ENCODE results near the gene CCDC28B.

The CCDC28B gene

GRCh38 chr1:32220746-32221580, 20.6 kb downstream of the CCDC28B start:
- in situ Hi-C loops (cut with HindIII; ENCODE audit: low sequenced_read_pairs): no loop called here

GRCh38 chr1:32221581-32221979, 21.2 kb downstream of the CCDC28B start:
- in situ Hi-C loops (cut with HindIII; ENCODE audit: low sequenced_read_pairs): no loop called here

GRCh38 chr1:32221980-32222755, 21.8 kb downstream of the CCDC28B start, which contains the start of the genes EIF3I and TMEM234:
TSS of gene EIF3I (plus strand) at chr1:32222407. CDS start at chr1:32222442, 35 bp downstream.
TSS of gene TMEM234 (minus strand) at chr1:32222353. CDS start at chr1:32222322, 31 bp downstream.
- in situ Hi-C loops (cut with HindIII; ENCODE audit: low sequenced_read_pairs): no loop called here

GRCh38 chr1:32223683-32224082, 23.3 kb downstream of the CCDC28B start:
- in situ Hi-C loops (cut with HindIII; ENCODE audit: low sequenced_read_pairs): no loop called here

GRCh38 chr1:32224285-32224684, 23.9 kb downstream of the CCDC28B start:
- in situ Hi-C loops (cut with HindIII; ENCODE audit: low sequenced_read_pairs): no loop called here

GRCh38 chr1:32228771-32229170, 28.4 kb downstream of the CCDC28B start:
- in situ Hi-C loops (cut with HindIII; ENCODE audit: low sequenced_read_pairs): no loop called here

- in situ Hi-C loops (cut with HindIII; ENCODE audit: low sequenced_read_pairs): no loop called here
These were observed 31.5 kb downstream of the CCDC28B start for GRCh38 chr1:32231843-32232432.

GRCh38 chr1:32232558-32233304, 32.3 kb downstream of the CCDC28B start:
- in situ Hi-C loops (cut with HindIII; ENCODE audit: low sequenced_read_pairs): no loop called here

- in situ Hi-C loops (cut with HindIII; ENCODE audit: low sequenced_read_pairs): no loop called here
These were observed 34.4 kb downstream of the CCDC28B start for GRCh38 chr1:32234792-32235191.

- in situ Hi-C loops (cut with HindIII; ENCODE audit: low sequenced_read_pairs): no loop called here
These were observed 38.9 kb downstream of the CCDC28B start for GRCh38 chr1:32239337-32239736.

GRCh38 chr1:32239790-32240139, 39.4 kb downstream of the CCDC28B start:
- in situ Hi-C loops (cut with HindIII; ENCODE audit: low sequenced_read_pairs): no loop called here

GRCh38 chr1:32240140-32240951, 40.0 kb downstream of the CCDC28B start:
- in situ Hi-C loops (cut with HindIII; ENCODE audit: low sequenced_read_pairs): no loop called here

- in situ Hi-C loops (cut with HindIII; ENCODE audit: low sequenced_read_pairs): no loop called here
These were observed 40.8 kb downstream of the CCDC28B start for GRCh38 chr1:32241001-32241763.

GRCh38 chr1:32242341-32242851, 42.0 kb downstream of the CCDC28B start:
- in situ Hi-C loops (cut with HindIII; ENCODE audit: low sequenced_read_pairs): no loop called here

- in situ Hi-C loops (cut with HindIII; ENCODE audit: low sequenced_read_pairs): no loop called here
These were observed 46.5 kb downstream of the CCDC28B start, which contains the start of gene FAM167B for GRCh38 chr1:32246888-32247273. TSS of gene FAM167B (plus strand) at chr1:32247222. CDS start at chr1:32247422, 200 bp downstream.

- in situ Hi-C loops (cut with HindIII; ENCODE audit: low sequenced_read_pairs): no loop called here
These were observed 47.1 kb downstream of the CCDC28B start for GRCh38 chr1:32247452-32247851.

- in situ Hi-C loops (cut with HindIII; ENCODE audit: low sequenced_read_pairs): no loop called here
These were observed 47.8 kb downstream of the CCDC28B start for GRCh38 chr1:32247983-32248889.
